Islet precursor cell (in vitro differentiated cells): Measurements from ENCODE around the gene ZNF780A.
"Not testable (repeated sequence)": the region's sequence is repeated elsewhere in the genome, so short reads cannot be mapped to it uniquely, and the experiment has no call there.

ENCODE experiments used
- DNase-seq: peaks from one replicate; pipeline ENCODE4 v3.0.0-alpha.2; 2018

ZNF780A gene

GRCh38 chr19:40081411-40081810 lies 9.3 kb downstream of the ZNF780A start:
- DNase-seq: no peak

GRCh38 chr19:40080289-40080688 lies 10.5 kb downstream of the ZNF780A start:
- DNase-seq: no peak

- DNase-seq: no peak
Observed at GRCh38 chr19:40078377-40078776, 12.4 kb downstream of the ZNF780A start.

GRCh38 chr19:40070058-40070457 lies 20.7 kb downstream of the ZNF780A start:
- no peak for DNase-seq

- DNase-seq: no peak
Observed at GRCh38 chr19:40059624-40060023, 31.1 kb downstream of the ZNF780A start.

- no peak for DNase-seq
Observed at GRCh38 chr19:40057166-40057565, 33.6 kb downstream of the ZNF780A start.

- DNase-seq: no peak
Observed at GRCh38 chr19:40056505-40056904, 34.2 kb downstream of the ZNF780A start.

- peak; percentile 84 for DNase-seq
Observed at GRCh38 chr19:40055832-40056504, 34.8 kb downstream of the ZNF780A start, which contains the start of gene ZNF780B. ZNF780B (minus strand) TSS chr19:40056231; CDS start chr19:40050332, 5,899 bp downstream.

- DNase-seq: no peak
Observed at GRCh38 chr19:40055049-40055448, 35.7 kb downstream of the ZNF780A start.

- no peak for DNase-seq
Observed at GRCh38 chr19:40054632-40055031, 36.1 kb downstream of the ZNF780A start.

GRCh38 chr19:40053491-40053890 lies 37.3 kb downstream of the ZNF780A start:
- no peak for DNase-seq

GRCh38 chr19:40041718-40042117 lies 49.0 kb downstream of the ZNF780A start:
- not testable (repeated sequence) for DNase-seq

GRCh38 chr19:40038047-40038446 lies 52.7 kb downstream of the ZNF780A start:
- not testable (repeated sequence) for DNase-seq

- no peak for DNase-seq
Observed at GRCh38 chr19:40035996-40036395, 54.7 kb downstream of the ZNF780A start.

- no peak for DNase-seq
Observed at GRCh38 chr19:40033989-40034560, 56.7 kb downstream of the ZNF780A start.

- DNase-seq: no peak
Observed at GRCh38 chr19:40026597-40026970, 64.2 kb downstream of the ZNF780A start.

- no peak for DNase-seq
Observed at GRCh38 chr19:40025938-40026596, 64.7 kb downstream of the ZNF780A start.

- DNase-seq: no peak
Observed at GRCh38 chr19:40023969-40024368, 66.8 kb downstream of the ZNF780A start.
